Activated T-cell treated with anti-CD3 and anti-CD28 coated beads for 24 hours (primary cell): ENCODE measurements around the gene CYP27A1.
"Not testable (repeated sequence)": the region's sequence is repeated elsewhere in the genome, so short reads cannot be mapped to it uniquely, and the experiment has no call there.

Experiments used
- DNase-seq: peaks from one replicate; pipeline ENCODE4 v3.0.0-alpha.2; 2020; ENCODE audit warnings: low read depth

The CYP27A1 gene

GRCh38 chr2:218831378-218831990 is 49.5 kb downstream of the CYP27A1 start, which contains the start of gene PRKAG3:
Gene PRKAG3, minus strand, starts transcription at chr2:218831803.
- DNase-seq, result no peak

- DNase-seq, result no peak
Observed at GRCh38 chr2:218832081-218832480, 50.1 kb downstream of the CYP27A1 start.

GRCh38 chr2:218832520-218832919 is 50.6 kb downstream of the CYP27A1 start:
- DNase-seq, result no peak

- DNase-seq, result no peak
Observed at GRCh38 chr2:218833023-218833609, 51.2 kb downstream of the CYP27A1 start.

GRCh38 chr2:218834685-218835084 is 52.7 kb downstream of the CYP27A1 start:
- DNase-seq, result no peak

- DNase-seq, result no peak
Observed at GRCh38 chr2:218837495-218837894, 55.5 kb downstream of the CYP27A1 start.

- DNase-seq, result no peak
Observed at GRCh38 chr2:218839430-218839829, 57.5 kb downstream of the CYP27A1 start.

GRCh38 chr2:218839888-218840287 is 57.9 kb downstream of the CYP27A1 start:
- no peak for DNase-seq

GRCh38 chr2:218844334-218844733 is 62.4 kb downstream of the CYP27A1 start:
- not testable (repeated sequence) for DNase-seq

- not testable (repeated sequence) for DNase-seq
Observed at GRCh38 chr2:218846963-218847362, 65.0 kb downstream of the CYP27A1 start.

- DNase-seq, result no peak
Observed at GRCh38 chr2:218849721-218850120, 67.8 kb downstream of the CYP27A1 start.

- DNase-seq, result no peak
Observed at GRCh38 chr2:218850796-218851195, 68.8 kb downstream of the CYP27A1 start.

GRCh38 chr2:218851286-218851685 is 69.3 kb downstream of the CYP27A1 start:
- DNase-seq, result no peak

- DNase-seq, result peak; percentile 50
Observed at GRCh38 chr2:218852911-218853667, 71.1 kb downstream of the CYP27A1 start.

GRCh38 chr2:218853766-218854165 is 71.8 kb downstream of the CYP27A1 start:
- no peak for DNase-seq

GRCh38 chr2:218854860-218855259 is 72.9 kb downstream of the CYP27A1 start:
- DNase-seq, result no peak

- no peak for DNase-seq
Observed at GRCh38 chr2:218855305-218856166, 73.6 kb downstream of the CYP27A1 start.

GRCh38 chr2:218856167-218856895 is 74.4 kb downstream of the CYP27A1 start:
- DNase-seq, result no peak

GRCh38 chr2:218856896-218857243 is 74.9 kb downstream of the CYP27A1 start:
- no peak for DNase-seq

- DNase-seq, result no peak
Observed at GRCh38 chr2:218857371-218858137, 75.6 kb downstream of the CYP27A1 start.

GRCh38 chr2:218858138-218858445 is 76.1 kb downstream of the CYP27A1 start:
- DNase-seq, result no peak
